ENCODE results near the gene PLCB3.

Gene PLCB3

DNA sequence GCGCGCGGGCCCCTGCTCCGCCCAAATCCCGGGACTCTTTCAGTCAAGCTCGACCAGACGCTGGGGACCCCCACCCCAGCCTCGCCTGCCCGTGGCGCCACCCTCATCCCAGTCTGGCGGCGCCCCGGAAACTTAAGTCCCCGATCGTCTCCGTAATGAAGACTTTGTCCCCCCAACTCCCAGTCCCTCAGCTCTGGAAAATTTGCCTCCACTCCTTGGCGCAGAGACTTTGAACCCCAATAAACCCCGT is 348 bp downstream of the PLCB3 start:
- no peak for DNase-seq

DNA sequence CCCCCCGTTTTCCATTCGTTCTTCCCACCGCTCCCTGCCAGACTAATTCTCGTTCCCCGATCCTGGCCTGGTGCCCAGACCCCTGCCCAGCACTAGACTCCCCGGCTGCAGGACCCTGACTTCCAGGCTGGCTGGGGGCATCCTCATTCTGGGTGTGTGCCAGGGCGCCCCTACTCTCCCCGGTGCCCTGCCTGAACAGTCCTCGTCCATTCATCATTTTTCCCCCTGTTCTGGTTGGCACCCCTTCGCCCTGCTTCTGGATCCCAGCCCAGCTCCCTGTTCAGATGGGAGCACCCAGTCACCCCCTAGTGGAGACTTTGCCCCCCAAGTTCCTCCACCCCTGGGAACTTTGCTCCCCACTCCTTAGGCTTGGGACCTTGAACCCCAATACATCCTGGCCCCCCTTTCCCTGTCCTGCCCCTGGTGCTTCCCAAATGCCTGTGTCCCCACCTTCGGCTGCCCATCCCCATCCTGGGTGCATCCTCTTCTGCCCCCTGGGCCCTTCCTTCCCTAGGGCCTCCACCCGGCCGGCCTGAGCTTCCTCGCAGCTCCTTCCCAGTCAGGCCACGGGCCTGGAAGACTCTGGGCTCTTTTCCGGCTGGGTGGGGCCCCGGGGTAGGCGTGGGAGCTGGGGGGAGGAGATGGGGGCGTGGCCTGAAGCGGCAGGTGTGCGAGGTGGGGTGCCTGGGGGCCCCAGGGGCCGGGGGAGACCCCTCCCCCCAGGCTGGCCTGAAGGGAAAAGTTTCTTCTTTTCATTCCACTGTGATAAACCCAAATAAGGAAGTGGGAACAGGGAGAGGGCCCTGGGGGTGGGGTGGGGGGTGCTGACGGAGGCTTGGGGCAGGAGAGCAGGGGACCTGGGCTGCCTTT is 908 bp downstream of the PLCB3 start:
- peak; percentile 44 for DNase-seq

GRCh38 chr11:64253043-64253442 is 1.7 kb downstream of the PLCB3 start:
- no peak for DNase-seq

DNA sequence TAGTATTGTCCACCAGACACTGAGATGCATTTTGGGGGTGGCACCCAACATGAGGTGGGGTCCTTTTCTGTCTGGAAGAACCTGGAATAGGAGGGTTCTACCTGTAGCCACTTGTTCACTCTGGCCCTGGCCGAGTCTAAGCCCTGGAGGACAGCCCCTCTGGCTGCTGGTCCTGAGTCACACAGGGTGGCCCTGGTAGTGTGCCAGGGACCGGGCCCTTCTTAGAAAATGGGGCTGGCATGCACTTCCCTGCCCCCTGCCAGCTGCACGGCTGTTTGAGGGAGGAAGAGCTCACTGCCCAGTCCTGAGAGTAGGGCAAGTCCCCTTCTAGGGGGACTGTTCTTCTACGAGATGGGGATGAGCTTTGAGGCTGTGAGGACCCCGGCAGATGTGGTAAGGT is 2.2 kb downstream of the PLCB3 start:
- DNase-seq = no peak

DNA sequence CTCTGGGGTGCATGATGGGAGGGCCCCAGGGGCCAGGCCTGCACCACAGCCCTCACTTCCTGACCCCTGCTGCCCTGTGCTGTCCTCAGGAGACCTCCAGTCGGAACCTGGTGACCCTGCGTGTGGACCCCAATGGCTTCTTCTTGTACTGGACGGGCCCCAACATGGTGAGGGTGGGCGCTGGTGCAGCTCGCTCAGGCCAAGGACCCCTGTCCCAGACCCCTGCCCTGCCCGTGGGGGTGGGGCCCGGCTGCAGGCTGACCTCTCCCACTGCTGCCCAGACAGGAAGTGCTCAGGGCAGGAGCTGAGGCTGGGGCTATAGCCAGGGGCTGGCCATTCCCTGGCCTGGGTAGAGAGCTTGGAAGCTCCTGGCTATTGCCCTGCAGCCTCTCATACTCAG is 3.0 kb downstream of the PLCB3 start:
- no peak for DNase-seq

DNA sequence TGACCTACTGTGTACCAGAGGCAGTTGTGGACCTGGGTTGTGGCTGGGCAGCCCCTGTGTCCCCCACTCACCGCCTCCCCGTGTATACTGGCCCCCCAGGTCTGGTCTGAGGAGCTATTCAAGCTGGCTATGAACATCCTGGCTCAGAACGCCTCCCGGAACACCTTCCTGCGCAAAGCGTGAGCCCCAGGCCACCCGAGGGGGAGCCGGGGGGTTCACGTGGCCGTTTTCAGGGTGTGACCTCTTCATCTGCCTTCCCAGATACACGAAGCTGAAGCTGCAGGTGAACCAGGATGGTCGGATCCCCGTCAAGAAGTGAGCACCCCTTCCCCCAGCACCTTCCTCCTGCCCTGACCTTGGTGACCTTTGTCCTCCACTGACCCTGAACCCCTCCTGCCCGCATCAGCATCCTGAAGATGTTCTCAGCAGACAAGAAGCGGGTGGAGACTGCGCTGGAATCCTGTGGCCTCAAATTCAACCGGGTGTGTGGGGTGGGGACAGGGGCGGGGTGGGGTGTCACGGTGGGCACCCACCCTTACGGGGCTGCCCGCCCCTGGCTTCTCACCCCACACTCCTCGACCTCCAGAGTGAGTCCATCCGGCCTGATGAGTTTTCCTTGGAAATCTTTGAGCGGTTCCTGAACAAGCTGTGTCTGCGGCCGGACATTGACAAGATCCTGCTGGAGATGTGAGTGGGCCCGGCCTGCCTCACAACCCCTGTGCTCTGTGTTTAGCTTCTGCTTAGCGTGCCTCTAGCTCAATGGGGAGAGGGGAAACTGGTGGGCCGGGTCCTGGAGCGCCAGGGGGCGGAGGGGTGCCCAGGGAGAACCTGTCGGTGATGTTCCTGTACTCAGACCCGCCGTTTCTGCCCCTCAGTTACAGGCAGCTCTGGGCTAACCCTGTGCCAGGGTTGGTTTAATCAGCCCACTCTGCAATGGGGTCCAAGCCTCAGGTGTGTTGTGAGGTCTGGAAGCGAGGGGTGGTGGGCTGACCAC is 4.1 kb downstream of the PLCB3 start:
- DNase-seq = no peak

- DNase-seq = no peak
Observed at GRCh38 chr11:64256300-64256699, 5.0 kb downstream of the PLCB3 start.

DNA sequence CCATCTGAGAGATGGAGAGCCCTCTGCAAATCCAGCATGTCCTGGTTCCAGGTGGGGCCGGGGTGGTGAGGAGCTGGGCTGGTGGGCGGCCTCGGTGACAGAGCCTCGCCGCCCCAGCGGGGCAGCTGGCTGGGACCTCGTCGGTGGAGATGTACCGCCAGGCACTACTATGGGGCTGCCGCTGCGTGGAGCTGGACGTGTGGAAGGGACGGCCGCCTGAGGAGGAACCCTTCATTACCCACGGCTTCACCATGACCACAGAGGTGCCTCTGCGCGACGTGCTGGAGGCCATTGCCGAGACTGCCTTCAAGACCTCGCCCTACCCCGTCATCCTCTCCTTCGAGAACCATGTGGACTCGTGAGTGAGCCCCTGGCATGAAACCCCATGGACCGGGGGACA is 7.0 kb downstream of the PLCB3 start:
- DNase-seq = no peak

- DNase-seq = no peak
Observed at GRCh38 chr11:64258946-64259532, 7.7 kb downstream of the PLCB3 start.

- DNase-seq = no peak
Observed at GRCh38 chr11:64259533-64260067, 8.3 kb downstream of the PLCB3 start.

- no peak for DNase-seq
Observed at GRCh38 chr11:64260147-64260708, 8.9 kb downstream of the PLCB3 start.

DNA sequence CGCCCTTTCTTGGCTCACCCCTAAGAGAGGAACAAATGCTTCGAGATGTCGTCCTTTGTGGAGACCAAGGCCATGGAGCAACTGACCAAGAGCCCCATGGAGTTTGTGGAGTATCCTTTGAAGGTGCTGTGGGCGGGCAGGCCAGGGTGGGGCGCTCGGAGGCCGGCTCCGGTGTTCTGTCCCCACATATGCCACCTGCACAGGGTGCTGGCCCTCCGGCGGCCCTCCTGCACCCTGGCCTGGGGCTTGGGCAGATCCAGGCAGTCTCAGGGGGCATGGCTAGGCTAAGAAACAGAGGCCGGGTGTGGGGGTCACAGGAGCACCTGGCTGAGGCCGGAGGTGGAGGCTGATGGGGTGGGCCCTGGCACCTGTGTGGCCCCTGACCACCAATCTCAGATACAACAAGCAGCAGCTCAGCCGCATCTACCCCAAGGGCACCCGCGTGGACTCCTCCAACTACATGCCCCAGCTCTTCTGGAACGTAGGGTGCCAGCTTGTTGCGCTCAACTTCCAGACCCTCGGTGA is 10.3 kb downstream of the PLCB3 start:
- no peak for DNase-seq

DNA sequence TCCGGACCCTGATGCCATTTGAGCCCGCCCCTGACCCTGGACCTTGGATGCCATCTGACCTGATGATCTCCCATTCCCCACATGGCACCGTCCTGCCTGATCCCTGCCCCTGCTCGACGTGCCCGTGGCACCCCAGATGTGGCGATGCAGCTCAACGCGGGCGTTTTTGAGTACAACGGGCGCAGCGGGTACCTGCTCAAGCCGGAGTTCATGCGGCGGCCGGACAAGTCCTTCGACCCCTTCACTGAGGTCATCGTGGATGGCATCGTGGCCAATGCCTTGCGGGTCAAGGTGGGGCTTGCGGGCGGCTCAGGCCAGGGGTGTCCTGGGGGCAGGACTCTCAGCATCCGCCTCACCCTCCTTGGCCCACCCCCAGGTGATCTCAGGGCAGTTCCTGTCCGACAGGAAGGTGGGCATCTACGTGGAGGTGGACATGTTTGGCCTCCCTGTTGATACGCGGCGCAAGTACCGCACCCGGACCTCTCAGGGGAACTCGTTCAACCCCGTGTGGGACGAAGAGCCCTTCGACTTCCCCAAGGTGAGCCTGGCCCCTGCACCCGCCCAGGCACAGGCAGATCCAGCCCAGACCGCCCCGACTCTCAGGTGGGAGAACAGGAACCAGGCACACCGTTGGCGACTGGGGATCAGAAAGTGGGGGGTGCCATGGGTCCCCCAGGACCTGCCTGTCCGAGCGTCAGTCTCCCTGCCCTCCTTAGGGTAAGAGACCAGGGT is 11.1 kb downstream of the PLCB3 start:
- no peak for DNase-seq

- DNase-seq = no peak
Observed at GRCh38 chr11:64263021-64263946, 12.0 kb downstream of the PLCB3 start.

GRCh38 chr11:64263947-64264317 is 12.6 kb downstream of the PLCB3 start:
- no peak for DNase-seq

DNA sequence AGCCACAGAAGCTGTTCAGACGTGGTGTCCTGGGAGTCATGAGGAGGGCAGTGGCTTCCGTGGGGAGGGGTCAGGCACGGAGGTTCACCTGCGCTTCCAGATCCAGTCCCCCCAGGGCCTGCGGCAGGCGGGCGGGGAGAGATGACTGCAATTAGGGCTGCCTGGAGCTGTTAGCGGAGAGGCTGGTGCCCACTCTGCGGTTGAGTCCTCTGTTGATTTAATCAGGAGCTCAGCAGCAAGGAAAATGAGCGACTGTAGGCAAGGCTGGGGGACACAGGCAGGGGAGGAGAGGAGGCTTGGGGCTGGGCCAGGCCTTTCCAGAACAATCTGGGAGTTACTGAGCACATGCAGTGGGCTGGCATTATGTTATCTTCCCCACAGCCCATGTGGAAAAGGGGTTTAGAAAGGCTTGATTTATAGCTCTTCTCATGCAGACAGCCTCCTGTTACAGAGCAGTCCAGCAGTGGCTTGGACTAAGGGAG is 13.1 kb downstream of the PLCB3 start:
- DNase-seq = no peak

DNA sequence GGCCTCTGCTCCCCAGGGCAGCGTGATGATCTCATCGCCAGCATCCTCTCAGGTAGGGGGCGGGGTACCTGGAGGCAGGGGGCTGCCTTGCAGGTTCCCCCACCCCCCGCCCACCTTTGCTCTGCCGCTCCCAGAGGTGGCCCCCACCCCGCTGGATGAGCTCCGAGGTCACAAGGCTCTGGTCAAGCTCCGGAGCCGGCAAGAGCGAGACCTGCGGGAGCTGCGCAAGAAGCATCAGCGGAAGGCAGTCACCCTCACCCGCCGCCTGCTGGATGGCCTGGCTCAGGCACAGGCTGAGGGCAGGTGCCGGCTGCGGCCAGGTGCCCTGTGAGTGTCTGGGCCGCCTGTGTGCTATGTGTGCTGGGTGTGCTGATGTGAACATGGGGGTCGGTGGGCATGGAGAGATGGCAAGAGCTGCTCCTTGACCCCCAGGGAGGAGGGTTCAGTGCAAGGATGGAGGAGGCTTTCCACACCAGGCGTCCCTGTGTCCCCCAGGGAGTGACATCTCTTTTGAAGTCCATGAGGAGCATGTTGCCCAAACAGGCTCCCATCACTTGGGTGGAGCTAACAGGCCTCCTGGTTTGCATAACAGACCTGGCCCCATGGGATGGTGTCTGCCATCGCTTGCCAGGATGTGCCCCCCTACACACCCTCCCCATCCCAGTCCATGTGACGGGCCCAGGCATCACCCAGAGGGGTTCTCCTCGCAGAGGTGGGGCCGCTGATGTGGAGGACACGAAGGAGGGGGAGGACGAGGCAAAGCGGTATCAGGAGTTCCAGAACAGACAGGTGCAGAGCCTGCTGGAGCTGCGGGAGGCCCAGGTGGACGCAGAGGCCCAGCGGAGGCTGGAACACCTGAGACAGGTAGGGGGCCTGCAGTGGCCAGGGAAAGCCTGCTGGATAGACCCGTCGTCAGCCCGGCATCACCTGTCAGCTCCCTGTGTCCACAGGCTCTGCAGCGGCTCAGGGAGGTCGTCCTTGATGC is 14.1 kb downstream of the PLCB3 start:
- DNase-seq = no peak

DNA sequence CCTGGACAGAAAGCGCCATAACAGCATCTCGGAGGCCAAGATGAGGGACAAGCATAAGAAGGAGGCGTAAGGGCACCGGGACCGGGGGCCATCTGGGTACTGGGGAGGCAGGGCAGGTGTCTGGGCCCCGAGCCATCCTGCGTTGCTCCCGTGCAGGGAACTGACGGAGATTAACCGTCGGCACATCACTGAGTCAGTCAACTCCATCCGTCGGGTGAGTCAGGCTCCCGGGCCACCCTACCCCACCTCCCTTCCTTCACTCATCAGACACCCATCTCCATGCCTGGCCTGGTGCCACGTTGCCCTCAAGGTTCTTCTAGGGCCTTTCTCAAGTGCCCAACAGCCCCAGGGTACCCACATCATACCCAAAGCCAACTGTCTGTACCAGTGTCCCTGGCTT is 15.0 kb downstream of the PLCB3 start:
- DNase-seq = no peak

GRCh38 chr11:64267207-64267945 is 16.0 kb downstream of the PLCB3 start:
- no peak for DNase-seq
